ENCODE results near the gene SLC39A11.

SLC39A11 gene

GRCh38 chr17:72705905-72706395, 386.5 kb downstream of the SLC39A11 start:
- DNase-seq = no peak

DNA sequence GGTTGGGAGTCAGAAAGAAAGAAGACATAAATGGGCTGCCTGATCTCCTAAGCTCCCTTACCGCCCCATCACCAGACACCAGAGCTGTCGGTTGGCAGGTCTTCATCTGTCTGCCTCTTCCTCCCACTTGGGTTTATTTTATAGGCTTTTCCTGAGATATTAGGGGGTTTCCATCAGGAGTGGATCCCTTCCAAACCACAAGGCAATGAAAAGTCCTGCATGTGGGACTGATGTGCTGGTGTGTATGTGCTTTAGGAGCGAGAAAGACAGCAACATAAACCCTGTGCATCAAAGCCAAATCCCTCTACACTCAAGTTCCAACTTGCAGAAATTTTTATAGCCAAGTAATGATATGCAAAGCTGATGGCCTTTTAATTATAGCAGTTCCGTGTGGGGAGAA, 389.5 kb downstream of the SLC39A11 start:
- DNase-seq = no peak

DNA sequence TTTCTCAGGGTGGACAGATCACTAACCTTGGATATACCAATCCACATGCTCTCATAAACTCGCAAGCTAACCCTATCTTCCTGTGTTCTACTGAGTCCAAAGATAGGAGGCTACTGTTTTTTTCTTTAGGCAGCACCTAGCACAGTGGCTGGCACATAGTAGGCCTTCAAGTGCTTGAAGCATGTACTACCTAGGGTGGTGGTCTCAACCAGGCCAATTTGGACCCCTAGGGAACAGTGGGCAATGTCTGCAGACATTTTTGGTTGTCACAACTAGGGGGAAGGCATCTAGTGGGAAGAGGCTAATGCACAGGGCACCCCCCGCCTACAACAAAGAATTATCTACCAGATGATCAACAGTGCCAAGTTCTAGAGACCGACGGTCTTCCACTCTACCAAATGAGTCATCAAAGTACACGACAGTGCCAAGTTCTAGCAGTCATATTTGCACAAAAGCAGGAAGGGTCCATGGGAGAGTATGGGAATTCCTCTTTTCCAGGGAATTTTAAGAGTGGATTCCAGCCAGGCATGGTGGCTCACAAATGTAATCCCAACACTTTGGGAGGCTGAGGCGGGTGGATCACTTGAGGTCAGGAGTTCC, 390.3 kb downstream of the SLC39A11 start:
- no peak for DNase-seq

DNA sequence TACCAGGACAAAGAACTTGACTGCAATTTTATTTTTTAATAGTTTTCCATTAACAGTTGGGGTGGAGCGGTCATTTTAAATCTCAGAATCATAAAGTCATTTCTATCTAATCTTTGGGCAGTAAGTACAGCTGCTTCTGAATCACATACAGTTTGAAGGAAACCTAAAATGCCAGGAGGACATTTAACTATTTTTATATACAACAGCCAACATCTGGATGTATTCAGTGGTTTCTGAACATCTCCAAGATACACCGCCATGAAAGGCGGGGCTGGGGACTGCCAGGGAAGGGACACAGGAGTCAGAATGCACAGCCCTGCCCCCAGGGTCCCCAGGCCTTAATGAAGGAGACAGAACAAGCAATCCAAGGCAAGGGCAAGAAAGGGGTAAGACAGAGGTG, 392.3 kb downstream of the SLC39A11 start:
- DNase-seq = no peak

GRCh38 chr17:72699545-72699944, 392.9 kb downstream of the SLC39A11 start:
- no peak for DNase-seq

DNA sequence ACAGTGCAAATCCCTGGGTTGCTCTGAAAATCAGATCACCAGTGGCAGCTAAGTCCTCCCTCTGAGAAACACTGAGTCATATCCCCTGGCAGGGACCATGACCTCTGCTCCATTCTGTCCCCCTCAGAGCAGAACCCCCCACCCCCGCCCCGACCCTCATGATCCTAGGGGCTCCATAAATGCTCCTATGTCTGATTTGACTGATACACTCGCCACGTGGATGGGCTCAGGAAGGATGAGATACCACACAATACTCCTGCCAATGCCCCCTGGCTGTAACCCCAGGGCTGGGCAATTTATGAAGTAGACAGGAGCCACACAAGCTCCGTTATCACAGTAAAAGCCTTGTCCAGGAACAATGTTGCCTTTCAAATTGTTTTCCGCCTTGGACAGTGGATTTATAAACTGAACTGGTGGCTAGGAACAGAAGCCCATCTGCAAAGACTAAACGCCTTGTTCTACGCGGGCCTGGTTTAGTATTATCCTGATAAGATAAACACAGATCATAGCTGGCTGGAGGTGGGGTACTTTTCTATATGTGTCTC, 394.8 kb downstream of the SLC39A11 start:
- DNase-seq = no peak

DNA sequence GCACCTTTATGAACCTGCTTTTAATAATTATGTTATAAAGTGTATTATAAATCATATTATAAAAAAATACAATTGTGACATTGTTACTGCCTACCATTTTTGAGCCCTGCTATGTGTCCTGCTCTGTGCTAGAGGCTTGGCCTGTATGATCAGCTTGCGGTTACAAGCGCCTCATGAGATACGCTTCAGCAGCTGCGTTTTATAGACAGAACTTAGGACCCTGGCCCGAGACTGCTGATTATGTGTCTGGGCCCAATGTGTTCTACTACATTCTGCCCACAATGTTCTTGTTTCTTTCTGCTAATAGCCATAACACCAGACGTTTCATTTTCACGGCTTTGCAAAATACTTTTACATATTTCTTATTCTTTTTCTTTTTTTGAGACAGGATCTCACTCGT, 395.8 kb downstream of the SLC39A11 start:
- DNase-seq = no peak

DNA sequence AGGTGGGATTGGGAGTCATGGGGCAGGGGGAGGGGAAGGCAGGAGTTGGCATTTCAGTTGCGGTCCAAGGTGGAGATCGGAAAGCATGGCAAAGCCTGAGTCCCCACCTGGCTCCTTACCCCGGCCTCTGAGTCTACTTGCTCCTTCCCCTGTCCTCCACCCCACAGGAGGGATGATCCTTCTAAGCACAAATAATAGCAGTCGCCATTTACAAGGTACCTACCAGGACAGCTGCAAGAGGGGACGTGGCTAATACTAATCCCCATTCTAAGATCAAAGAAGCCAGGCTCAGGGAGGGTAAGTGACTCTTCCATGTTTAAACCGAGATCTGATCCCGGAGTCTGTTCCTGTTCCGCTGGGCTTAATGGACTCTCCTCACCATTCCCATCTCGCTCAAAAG, 396.3 kb downstream of the SLC39A11 start:
- DNase-seq = no peak

DNA sequence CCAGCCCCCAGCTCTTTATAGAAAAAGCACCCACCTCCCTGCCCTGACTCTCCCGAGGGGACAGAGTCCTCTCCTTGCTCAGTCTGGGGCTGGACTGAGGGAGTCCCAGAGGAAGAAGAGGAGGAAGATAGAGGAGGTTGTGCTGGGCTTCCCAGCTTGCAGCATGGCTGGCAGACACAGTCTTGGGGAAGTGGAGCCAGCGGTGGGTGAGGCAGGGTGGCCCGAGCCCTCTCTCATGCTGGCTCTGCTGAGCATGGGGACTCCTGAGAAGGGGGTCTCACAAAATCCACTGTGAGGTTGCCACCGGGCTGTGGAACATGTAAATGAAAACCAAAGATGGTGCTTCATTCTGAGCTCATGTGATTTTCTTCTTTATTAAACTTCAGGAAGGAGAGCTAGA, 398.5 kb downstream of the SLC39A11 start:
- no peak for DNase-seq

DNA sequence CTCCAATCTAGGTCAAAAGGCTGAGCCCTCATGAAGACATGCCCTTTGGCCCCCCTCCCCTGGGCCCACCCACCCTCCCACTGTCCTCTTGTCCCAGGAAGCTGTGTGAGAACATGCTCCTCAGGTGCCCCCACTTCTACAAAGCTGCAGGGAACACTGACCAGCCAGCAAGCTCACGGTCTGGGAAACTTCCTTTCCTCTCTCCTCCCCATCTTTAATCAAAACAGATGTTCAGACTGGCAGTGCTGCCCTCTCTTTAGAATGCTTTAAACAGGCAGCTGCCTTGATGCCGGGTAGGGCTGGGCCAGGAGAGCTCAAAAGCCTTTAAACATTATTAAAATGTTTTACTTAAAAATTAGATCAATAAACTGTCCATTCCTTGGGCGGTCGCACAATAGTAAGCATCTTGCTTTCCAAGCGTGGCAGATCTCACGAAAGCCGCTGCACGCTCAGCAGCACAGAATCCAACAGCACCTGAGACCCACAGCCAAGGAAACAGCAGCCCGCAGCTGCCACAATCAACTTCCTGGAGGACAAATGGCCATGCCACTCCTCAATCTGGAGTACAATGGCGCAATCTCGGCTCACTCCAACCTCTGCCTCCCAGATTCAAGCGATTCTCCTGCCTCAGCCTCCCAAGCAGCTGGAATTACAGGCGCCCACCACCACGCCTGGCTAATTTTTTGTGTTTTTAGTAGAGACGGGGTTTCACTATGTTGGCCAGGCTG, 399.2 kb downstream of the SLC39A11 start:
- DNase-seq = no peak

GRCh38 chr17:72692676-72693075, 399.8 kb downstream of the SLC39A11 start:
- DNase-seq = no peak

GRCh38 chr17:72691586-72691985, 400.9 kb downstream of the SLC39A11 start:
- DNase-seq = no peak

DNA sequence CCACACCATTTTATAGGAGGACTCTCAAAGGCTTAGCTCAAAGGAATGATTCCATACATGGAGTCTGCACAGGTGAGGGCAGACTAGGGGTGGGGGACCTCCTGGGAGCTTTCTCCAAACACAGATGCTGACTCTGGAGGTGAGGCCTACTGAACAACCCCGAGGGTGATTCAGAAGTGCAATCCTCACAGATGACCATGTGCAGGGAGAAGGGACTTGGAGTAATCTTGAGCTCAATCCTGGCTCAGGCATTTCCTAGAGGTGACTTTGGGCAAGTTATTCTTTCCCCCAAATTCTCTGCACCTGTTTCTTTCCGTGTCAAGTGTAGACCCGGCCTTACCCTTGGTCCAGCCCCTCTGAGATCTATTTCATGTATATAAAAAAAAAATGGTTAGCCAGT, 401.5 kb downstream of the SLC39A11 start:
- DNase-seq = no peak

- DNase-seq = peak; percentile 95
These were observed 404.6 kb downstream of the SLC39A11 start for GRCh38 chr17:72687886-72688285.

GRCh38 chr17:72684405-72685020, 408.0 kb downstream of the SLC39A11 start:
- peak; percentile 44 for DNase-seq

- peak; percentile 71 for DNase-seq
These were observed 408.7 kb downstream of the SLC39A11 start for GRCh38 chr17:72683506-72684404.

GRCh38 chr17:72682605-72683004, 409.9 kb downstream of the SLC39A11 start:
- DNase-seq = no peak

GRCh38 chr17:72681844-72682243, 410.6 kb downstream of the SLC39A11 start:
- DNase-seq = no peak

- DNase-seq = no peak
These were observed 414.6 kb downstream of the SLC39A11 start for GRCh38 chr17:72677714-72678390.

DNA sequence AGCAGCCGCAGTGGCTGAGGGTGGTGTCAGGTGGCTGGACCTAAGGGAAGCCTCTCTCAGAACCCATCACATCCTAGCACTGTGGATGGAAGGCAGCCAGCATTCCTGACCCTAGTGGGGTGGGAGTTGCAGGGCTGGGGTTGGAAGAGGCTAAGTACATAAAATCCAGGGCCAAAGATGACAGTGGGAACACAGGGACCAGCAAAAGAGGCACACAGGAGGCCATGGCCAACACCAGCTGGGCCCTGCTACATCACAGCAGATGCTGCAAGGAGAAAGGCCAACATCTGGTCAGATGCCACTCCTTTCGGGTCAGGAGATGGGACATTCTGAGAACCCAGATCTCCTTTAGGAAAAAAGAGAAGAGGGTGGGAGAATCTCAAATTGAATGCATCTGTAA, 415.4 kb downstream of the SLC39A11 start:
- no peak for DNase-seq

DNA sequence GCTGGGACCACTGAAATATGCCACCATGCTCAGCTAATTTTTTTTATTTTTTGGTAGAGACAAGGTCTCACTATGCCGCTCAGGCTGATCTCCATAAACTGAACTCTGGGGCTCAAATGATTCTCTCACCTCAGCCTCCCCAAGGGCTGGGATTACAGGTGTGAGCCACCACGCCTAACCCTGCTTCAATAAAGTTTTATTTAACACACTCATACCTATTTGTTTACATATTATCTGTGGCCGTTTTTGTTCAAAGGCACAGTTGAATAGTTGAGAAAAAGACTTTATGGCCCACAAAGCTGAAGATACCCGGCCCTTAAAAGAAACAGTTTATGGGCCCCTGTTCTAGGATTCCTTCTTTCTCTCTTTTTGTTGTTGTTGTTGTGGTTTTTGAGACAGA, 419.8 kb downstream of the SLC39A11 start:
- DNase-seq = no peak

DNA sequence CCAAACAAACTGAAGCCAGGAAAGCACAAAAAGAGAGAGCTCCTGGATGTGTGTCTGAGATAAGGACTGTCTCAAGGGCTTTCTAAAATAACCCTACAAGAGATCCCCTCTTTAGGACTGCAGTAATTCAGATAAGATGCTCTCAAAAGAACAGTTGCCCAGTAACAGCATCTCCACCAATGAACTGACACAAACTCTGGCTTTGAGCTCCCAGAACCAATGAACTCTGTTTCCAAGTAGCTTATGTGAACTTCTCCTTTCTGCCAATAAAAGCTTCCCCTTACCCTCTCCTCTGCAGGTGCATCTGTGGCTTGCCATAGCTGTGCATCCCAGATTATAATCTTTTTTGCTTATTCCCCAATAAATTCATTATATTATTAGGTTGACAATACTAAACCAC, 421.5 kb downstream of the SLC39A11 start:
- DNase-seq = no peak
